GM18870 (cell line): ENCODE data around the gene RAPGEF1.
"Not testable (repeated sequence)": the region's sequence is repeated elsewhere in the genome, so short reads cannot be mapped to it uniquely, and the experiment has no call there.

ENCODE experiments used
- ATAC-seq: cut with Tn5 transposase; IDR thresholded peaks from one replicate; pipeline ENCODE4 v1.9.1; 2021; ENCODE audit warnings: moderate library complexity; ENCODE audit not compliant: unreplicated experiment

Gene RAPGEF1

GRCh38 chr9:131692612-131693562 lies 47.0 kb downstream of the RAPGEF1 start:
- no peak for ATAC-seq

GRCh38 chr9:131691969-131692611 lies 47.8 kb downstream of the RAPGEF1 start:
- no peak for ATAC-seq

GRCh38 chr9:131690941-131691573 lies 48.8 kb downstream of the RAPGEF1 start:
- no peak for ATAC-seq

GRCh38 chr9:131690462-131690861 lies 49.4 kb downstream of the RAPGEF1 start:
- no peak for ATAC-seq

GRCh38 chr9:131688377-131688776 lies 51.5 kb downstream of the RAPGEF1 start:
- ATAC-seq: no peak

GRCh38 chr9:131685753-131686706 lies 53.8 kb downstream of the RAPGEF1 start:
- no peak for ATAC-seq

- not testable (repeated sequence) for ATAC-seq
Measured at GRCh38 chr9:131683094-131683493, 56.8 kb downstream of the RAPGEF1 start.

GRCh38 chr9:131682261-131682660 lies 57.6 kb downstream of the RAPGEF1 start:
- ATAC-seq: no peak

GRCh38 chr9:131681826-131682225 lies 58.0 kb downstream of the RAPGEF1 start:
- not testable (repeated sequence) for ATAC-seq

GRCh38 chr9:131681108-131681507 lies 58.8 kb downstream of the RAPGEF1 start:
- ATAC-seq: not testable (repeated sequence)

GRCh38 chr9:131679261-131680020 lies 60.4 kb downstream of the RAPGEF1 start:
- ATAC-seq: no peak

GRCh38 chr9:131678499-131679111 lies 61.3 kb downstream of the RAPGEF1 start:
- peak; percentile 70 for ATAC-seq

- ATAC-seq: no peak
Measured at GRCh38 chr9:131677444-131678180, 62.3 kb downstream of the RAPGEF1 start.

GRCh38 chr9:131677049-131677443 lies 62.8 kb downstream of the RAPGEF1 start:
- no peak for ATAC-seq

- no peak for ATAC-seq
Measured at GRCh38 chr9:131676431-131676972, 63.4 kb downstream of the RAPGEF1 start.

- no peak for ATAC-seq
Measured at GRCh38 chr9:131675437-131676022, 64.3 kb downstream of the RAPGEF1 start.

GRCh38 chr9:131674425-131675421 lies 65.2 kb downstream of the RAPGEF1 start:
- no peak for ATAC-seq
